Dermis blood vessel endothelial cell (primary cell): ENCODE measurements around the gene STARD9. TPM values are rescaled to one million over a fixed set of nuclear protein-coding genes. Genes with fewer than 3 reads are reported as not detected.
A peak's percentile ranks its signal among the peaks of the same experiment; 100 is the strongest.
"Not testable (repeated sequence)": the region's sequence is repeated elsewhere in the genome, so short reads cannot be mapped to it uniquely, and the experiment has no call there.

Experiments
- DNase-seq: peaks from one replicate; pipeline ENCODE4 v3.0.0; 2010
- total RNA-seq: library from RNA; depleted of rRNA; stranded (reverse); fragments of >200 nt; gene quantifications from 2 replicates; pipeline ENCODE4 v1.2.3, GENCODE V29; 2014

Gene STARD9
- total RNA-seq, 1 donor from 2014 or later = 35.4 TPM

DNA sequence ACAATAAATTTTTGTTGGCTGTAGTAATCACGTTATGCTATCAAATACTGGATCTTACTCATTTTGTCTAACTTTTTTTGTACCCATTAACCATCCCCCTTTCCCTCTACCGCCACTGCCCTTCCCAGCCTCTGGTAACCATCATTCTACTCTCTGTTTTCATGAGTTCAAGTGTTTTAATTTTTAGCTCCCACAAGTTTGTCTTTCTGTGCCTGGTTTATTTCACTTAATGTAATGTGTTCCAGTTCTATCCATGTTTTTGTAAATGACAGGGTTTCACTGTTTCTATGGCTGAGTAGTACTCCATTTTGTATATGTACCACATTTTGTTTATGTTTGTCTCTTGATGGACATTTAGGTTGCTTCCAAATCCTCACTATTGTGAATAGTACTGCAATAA lies 52.1 kb downstream of the STARD9 start:
- no peak for DNase-seq

- DNase-seq = no peak
Measured at GRCh38 chr15:42628761-42629160, 53.4 kb downstream of the STARD9 start.

- no peak for DNase-seq
Measured at GRCh38 chr15:42632105-42632675, 56.8 kb downstream of the STARD9 start.

- no peak for DNase-seq
Measured at GRCh38 chr15:42640109-42640508, 64.7 kb downstream of the STARD9 start.

DNA sequence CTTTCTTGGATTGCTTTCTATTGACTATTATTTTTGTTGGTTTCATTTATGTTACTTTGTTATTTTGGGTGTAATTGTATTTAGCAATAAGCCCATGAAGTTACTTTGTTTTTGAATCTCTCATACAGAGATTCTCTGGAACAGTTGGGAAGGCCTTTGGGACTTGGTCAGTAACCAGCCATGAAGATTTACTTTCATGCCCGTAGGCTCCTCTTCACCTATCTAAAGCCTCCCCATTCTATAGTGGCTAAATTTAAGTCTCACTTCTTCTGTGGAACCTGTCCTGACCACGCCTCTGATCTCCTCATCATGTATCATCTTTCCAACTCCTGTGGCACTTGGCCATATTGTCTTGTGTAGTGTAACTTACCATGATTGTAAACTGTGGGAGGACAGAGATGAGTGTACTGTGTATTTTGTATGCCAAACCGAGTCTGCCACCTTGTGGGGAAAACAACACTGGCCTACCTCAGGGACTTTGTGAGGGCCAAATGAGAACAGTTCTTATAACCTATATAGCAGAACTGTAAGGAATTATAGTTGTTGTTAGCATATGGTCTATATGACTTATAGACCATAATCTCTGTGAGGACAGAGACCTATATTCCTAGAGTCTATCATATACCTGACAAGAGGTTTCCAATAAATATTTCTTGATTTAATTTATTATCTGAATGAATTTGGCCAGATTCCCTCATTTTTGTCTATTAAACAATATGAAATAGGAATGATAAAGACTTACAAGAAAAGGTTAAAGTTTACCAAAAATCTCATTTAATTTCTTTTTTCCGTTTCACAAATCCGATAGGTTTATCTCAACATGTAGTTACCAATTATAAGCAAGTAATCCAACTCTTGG lies 75.0 kb downstream of the STARD9 start:
- peak; percentile 91 for DNase-seq

GRCh38 chr15:42665827-42666226 lies 90.4 kb downstream of the STARD9 start:
- DNase-seq = no peak

GRCh38 chr15:42667855-42668254 lies 92.4 kb downstream of the STARD9 start:
- DNase-seq = no peak

DNA sequence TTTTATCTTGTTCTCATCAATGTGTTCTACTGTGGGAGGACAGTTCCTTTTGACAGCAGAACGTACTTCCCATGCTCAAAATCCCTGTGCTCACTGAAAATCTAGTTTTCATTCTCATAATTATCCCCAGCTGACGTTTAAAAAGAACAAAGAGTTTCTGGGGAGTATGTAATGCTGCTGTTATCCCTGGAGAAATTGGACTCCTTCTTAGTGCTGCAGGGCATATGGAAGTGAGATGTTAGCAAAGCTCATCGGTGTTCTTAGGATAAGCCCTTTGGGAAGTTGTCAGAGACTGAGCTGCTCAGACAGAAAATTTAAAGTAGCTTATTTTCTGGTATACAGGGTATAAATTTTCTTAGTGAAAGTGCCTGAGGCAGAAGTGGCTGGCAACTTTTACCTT lies 95.0 kb downstream of the STARD9 start:
- DNase-seq = no peak

DNA sequence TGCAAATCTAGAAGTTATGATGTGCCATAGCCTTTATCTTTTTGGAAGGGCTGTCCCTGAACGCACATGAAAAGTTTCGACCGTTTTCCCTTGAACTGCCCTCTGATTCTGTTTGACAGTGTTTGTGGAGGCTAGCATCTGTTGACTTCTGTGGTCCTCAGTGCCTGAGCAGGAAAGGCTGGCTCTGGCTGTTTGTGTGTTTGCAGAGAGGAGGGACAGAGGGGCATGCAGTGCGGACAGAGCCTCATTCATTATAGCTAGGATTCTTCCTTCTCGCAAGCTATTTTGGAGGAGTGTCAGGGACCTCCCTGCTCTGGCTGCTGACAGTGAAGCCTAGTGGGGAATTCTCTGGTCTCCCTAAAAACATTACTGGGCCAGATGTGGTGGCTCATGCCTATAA lies 97.0 kb downstream of the STARD9 start:
- no peak for DNase-seq

- DNase-seq = no peak
Measured at GRCh38 chr15:42674472-42674871, 99.1 kb downstream of the STARD9 start.

GRCh38 chr15:42675021-42675420 lies 99.6 kb downstream of the STARD9 start:
- no peak for DNase-seq

GRCh38 chr15:42679285-42680141 lies 104.1 kb downstream of the STARD9 start:
- peak; percentile 20 for DNase-seq

DNA sequence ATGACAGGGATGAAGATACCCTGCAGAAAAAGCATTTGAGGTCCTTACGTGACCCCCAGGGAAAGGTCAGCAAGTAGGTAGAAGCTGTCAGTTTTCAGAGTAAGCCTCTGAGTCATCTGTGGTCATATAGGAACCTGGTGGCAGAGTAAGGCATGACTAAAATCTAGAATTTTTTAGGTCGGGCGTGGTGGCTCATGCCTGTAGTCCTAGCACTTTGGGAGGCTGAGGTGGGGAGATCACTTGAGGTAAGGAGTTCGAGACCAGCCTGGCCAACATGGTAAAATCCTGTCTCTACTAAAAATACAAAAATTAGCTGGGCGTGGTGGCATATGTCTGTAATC lies 104.7 kb downstream of the STARD9 start:
- not testable (repeated sequence) for DNase-seq

GRCh38 chr15:42681119-42681518 lies 105.7 kb downstream of the STARD9 start:
- DNase-seq = no peak

- DNase-seq = no peak
Measured at GRCh38 chr15:42686281-42686680, 110.9 kb downstream of the STARD9 start.

DNA sequence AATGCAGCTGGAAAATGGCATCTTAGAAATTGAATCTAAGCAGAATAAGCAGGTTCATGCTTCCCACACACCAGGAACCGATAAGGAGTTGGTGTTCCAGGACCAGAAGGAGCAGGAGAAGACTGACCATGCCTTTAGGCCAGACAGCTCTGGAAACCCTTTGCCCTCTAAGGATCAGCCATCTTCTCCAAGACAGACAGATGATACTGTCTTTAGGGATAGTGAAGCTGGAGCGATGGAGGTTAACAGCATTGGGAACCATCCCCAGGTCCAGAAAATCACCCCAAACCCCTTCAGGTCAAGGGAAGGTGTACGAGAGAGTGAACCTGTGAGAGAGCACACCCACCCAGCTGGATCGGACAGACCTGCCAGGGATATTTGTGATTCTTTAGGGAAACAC lies 112.3 kb downstream of the STARD9 start:
- no peak for DNase-seq

DNA sequence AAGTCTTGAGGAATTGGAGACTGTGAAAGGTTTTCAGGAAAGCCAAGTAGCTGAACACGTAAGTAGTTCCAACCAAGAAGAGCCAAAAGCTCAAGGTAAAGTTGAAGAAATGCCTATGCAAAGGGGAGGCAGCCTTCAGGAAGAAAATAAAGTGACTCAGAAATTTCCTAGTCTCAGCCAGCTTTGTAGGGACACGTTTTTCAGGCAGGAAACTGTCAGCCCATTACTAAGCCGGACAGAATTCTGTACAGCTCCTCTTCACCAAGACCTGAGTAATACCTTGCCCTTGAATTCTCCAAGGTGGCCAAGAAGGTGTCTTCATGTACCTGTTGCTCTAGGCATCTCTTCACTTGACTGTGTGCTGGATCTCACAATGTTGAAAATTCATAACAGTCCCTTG lies 112.9 kb downstream of the STARD9 start:
- peak; percentile 14 for DNase-seq

DNA sequence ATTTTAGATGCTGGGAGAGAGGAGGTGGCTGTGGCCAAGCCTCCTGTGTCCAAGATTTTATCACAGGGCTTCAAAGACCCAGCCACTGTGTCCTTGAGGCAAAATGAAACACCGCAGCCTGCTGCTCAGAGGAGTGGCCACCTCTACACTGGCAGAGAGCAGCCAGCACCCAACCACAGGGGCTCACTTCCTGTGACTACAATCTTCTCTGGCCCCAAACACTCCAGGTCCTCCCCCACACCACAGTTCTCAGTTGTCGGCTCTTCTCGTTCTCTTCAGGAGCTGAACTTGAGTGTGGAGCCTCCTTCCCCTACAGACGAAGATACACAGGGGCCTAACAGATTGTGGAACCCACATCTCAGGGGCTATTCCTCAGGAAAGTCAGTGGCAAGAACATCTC lies 115.9 kb downstream of the STARD9 start:
- DNase-seq = no peak

GRCh38 chr15:42691770-42692169 lies 116.4 kb downstream of the STARD9 start:
- DNase-seq = no peak

GRCh38 chr15:42692536-42692935 lies 117.1 kb downstream of the STARD9 start:
- no peak for DNase-seq

- DNase-seq = no peak
Measured at GRCh38 chr15:42692997-42693396, 117.6 kb downstream of the STARD9 start.

DNA sequence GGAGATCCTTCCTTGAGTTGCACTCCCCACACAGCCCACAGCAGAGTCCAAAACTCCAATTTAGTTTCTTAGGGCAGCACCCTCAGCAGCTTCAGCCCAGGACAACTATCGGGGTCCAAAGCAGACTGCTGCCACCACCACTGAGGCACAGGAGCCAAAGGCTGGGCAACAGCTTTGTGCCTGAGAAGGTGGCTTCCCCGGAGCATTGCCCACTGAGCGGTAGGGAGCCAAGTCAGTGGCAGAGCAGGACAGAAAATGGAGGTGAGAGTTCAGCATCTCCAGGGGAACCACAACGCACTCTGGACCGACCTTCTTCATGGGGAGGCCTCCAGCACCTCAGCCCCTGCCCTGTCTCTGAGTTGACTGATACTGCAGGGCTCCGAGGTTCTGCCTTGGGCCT lies 118.1 kb downstream of the STARD9 start:
- DNase-seq = no peak

DNA sequence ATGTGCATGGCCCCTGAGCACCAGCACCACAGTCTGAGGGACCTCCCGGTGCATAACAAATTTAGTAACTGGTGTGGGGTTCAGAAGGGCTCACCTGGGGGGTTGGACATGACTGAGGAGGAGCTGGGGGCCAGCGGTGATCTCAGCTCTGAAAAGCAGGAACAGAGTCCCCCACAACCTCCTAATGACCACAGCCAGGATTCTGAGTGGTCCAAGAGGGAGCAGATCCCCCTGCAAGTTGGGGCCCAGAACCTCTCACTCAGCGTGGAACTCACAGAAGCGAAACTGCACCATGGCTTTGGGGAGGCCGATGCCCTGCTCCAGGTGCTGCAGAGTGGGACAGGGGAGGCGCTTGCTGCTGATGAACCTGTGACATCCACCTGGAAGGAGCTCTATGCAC lies 118.5 kb downstream of the STARD9 start:
- no peak for DNase-seq

DNA sequence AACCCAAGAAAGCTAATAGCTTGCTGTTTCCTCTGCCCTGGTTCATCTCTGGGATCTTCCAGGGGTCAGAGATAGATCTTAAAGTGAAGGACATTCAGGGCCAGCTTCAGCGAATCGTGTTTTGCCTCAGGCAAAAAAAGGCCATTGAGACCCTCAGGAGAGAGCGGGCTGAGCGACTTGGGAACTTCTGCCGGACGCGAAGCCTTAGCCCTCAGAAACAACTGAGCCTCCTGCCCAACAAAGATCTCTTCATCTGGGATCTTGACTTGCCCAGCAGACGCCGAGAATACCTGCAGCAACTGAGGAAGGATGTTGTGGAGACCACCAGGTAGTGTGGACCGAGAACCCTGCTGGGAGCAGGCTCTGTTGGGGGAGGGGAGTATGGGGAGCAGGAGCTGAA lies 119.0 kb downstream of the STARD9 start:
- DNase-seq = no peak
